IMR-90 (cell line): ENCODE results near the gene PEX6. TPM values are rescaled to one million over a fixed set of nuclear protein-coding genes. Genes with fewer than 3 reads are reported as not detected.

Experiments
- ATAC-seq: fragments of 200-7000 bp; cut with Tn5 transposase; 2 replicates; pipeline ENCODE4 v1.9.1; 2020; ENCODE audit warnings: low read depth, mild to moderate bottlenecking, moderate library complexity
- BruUV-seq: library from RNA; stranded (reverse); fragments of 400-500 nt; replicated peaks from 2 replicates; lab custom pipeline; 2021; lab: Mats Ljungman, UMichigan
- CTCF ChIA-PET: fragments of 300-600 bp; formaldehyde crosslinking; extraction: SDS; loops from one replicate; lab custom pipeline; 2021; ENCODE audit warnings: antibody characterized with exemption; lab: Yijun Ruan, JAX
- POLR2A ChIA-PET: fragments of 300-600 bp; sonication (Branson Sonifier 250); formaldehyde crosslinking; loops from one replicate; lab custom pipeline; 2022; ENCODE audit warnings: antibody characterized with exemption; ENCODE audit not compliant: unreplicated experiment; lab: Charles Lee
- DNase-seq: peaks from one replicate; pipeline ENCODE4 v3.0.0; 2013
- H2AFZ ChIP-seq: replicated peaks from 2 replicates; pipeline ENCODE3; 2013; ENCODE audit warnings: low read length, mild to moderate bottlenecking; ENCODE audit not compliant: poor library complexity
- H2AK5ac ChIP-seq: 2 replicates; pipeline ENCODE4 v1.6.1; 2013; ENCODE audit warnings: low read depth, low read length, inconsistent platforms
- H2AK9ac ChIP-seq: replicated peaks from 2 replicates; pipeline ENCODE3; 2013; ENCODE audit warnings: mild to moderate bottlenecking, low read depth, low read length, moderate library complexity; ENCODE audit not compliant: poor library complexity
- H2BK120ac ChIP-seq: 2 replicates; pipeline ENCODE4 v1.6.1; 2013; ENCODE audit warnings: low read depth, low read length, inconsistent platforms
- H2BK15ac ChIP-seq: 3 replicates; pipeline ENCODE4 v1.6.1; 2013; ENCODE audit warnings: low read depth, low read length, inconsistent platforms
- H2BK20ac ChIP-seq: 2 replicates; pipeline ENCODE4 v1.6.1; 2013; ENCODE audit warnings: low read depth, mild to moderate bottlenecking, inconsistent platforms, low read length, moderate library complexity
- H2BK5ac ChIP-seq: 2 replicates; pipeline ENCODE4 v1.6.1; 2013; ENCODE audit warnings: mild to moderate bottlenecking, low read depth, low read length, inconsistent platforms; ENCODE audit not compliant: poor library complexity, severe bottlenecking
- H3K14ac ChIP-seq: replicated peaks from 2 replicates; pipeline ENCODE4 v1.6.1; 2013; ENCODE audit warnings: low read depth, low read length, inconsistent platforms
- H3K18ac ChIP-seq: 2 replicates; pipeline ENCODE4 v1.6.1; 2013; ENCODE audit warnings: low read depth, low read length, control low read depth
- H3K23ac ChIP-seq: 2 replicates; pipeline ENCODE4 v1.6.1; 2013; ENCODE audit warnings: low read depth, low read length, inconsistent platforms
- H3K27ac ChIP-seq: 2 replicates; pipeline ENCODE4 v1.5.1; 2013; ENCODE audit warnings: mild to moderate bottlenecking, control low read depth, low read length; ENCODE audit not compliant: insufficient read depth
- H3K27me3 ChIP-seq: 2 replicates; pipeline ENCODE4 v1.6.1; 2013; ENCODE audit warnings: low read length; ENCODE audit not compliant: control insufficient read depth, insufficient read depth
- H3K36me3 ChIP-seq: 2 replicates; pipeline ENCODE4 v1.6.1; 2013; ENCODE audit warnings: low read length, mixed read lengths; ENCODE audit not compliant: control insufficient read depth, insufficient read depth
- H3K4ac ChIP-seq: 2 replicates; pipeline ENCODE4 v1.6.1; 2013; ENCODE audit warnings: low read depth, low read length, inconsistent platforms
- H3K4me1 ChIP-seq: 2 replicates; pipeline ENCODE4 v1.6.1; 2013; ENCODE audit warnings: low read length, mixed read lengths; ENCODE audit not compliant: control insufficient read depth, insufficient read depth
- H3K4me2 ChIP-seq: 2 replicates; pipeline ENCODE4 v1.6.1; 2013; ENCODE audit warnings: low read depth, mild to moderate bottlenecking, control low read depth, low read length, moderate library complexity
- H3K4me3 ChIP-seq: 2 replicates; pipeline ENCODE4 v1.5.1; 2013; ENCODE audit warnings: low read depth, mild to moderate bottlenecking, control low read depth, low read length, moderate library complexity; ENCODE audit not compliant: insufficient read depth
- H3K56ac ChIP-seq: 2 replicates; pipeline ENCODE4 v1.6.1; 2013; ENCODE audit warnings: low read length, inconsistent platforms; ENCODE audit not compliant: insufficient read depth; ENCODE audit errors: extremely low read depth
- H3K79me1 ChIP-seq, 2 experiments: 2 replicates each; pipeline ENCODE4 v1.6.1; 2013; ENCODE audit warnings: low read length in 2 of 2, inconsistent platforms in 1 of 2, low read depth in 1 of 2
- H3K9ac ChIP-seq: 2 replicates; pipeline ENCODE4 v1.6.1; 2013; ENCODE audit warnings: low read depth, low read length, control low read depth
- H3K9me1 ChIP-seq: 2 replicates; pipeline ENCODE4 v1.6.1; 2013; ENCODE audit warnings: low read length, inconsistent platforms; ENCODE audit not compliant: insufficient read depth
- H3K9me3 ChIP-seq: 2 replicates; pipeline ENCODE4 v1.6.1; 2013; ENCODE audit warnings: low read length; ENCODE audit not compliant: control insufficient read depth, insufficient read depth
- H4K20me1 ChIP-seq: 2 replicates; pipeline ENCODE4 v1.6.1; 2013; ENCODE audit warnings: low read length, inconsistent platforms; ENCODE audit not compliant: insufficient read depth
- H4K5ac ChIP-seq: 2 replicates; pipeline ENCODE4 v1.6.1; 2013; ENCODE audit warnings: mild to moderate bottlenecking, low read depth, low read length, control low read depth
- H4K8ac ChIP-seq, 2 experiments: 2 replicates each; pipeline ENCODE4 v1.6.1; 2013; ENCODE audit warnings: low read depth in 2 of 2, low read length in 2 of 2, control low read depth in 1 of 2, inconsistent platforms in 1 of 2
- H4K91ac ChIP-seq: 2 replicates; pipeline ENCODE4 v1.6.1; 2013; ENCODE audit warnings: low read depth, low read length, inconsistent platforms; ENCODE audit not compliant: insufficient read depth
- BHLHE40 ChIP-seq: fragments of 150-350 bp; IDR thresholded peaks from 2 replicates; pipeline ENCODE4 v1.6.1; 2016; ENCODE audit warnings: mild to moderate bottlenecking, low read depth, low read length
- CEBPB ChIP-seq: IDR thresholded peaks from 2 replicates; pipeline ENCODE4 v1.6.1; 2012; ENCODE audit warnings: low read depth, low read length, improper control_type of control experiment
- CHD1 ChIP-seq: IDR thresholded peaks from 2 replicates; pipeline ENCODE4 v1.6.1; 2012; ENCODE audit warnings: low read depth, low read length, improper control_type of control experiment
- FOS ChIP-seq: fragments of 150-350 bp; IDR thresholded peaks from 2 replicates; pipeline ENCODE4 v1.6.1; 2016; ENCODE audit warnings: low read depth, low read length
- MAFK ChIP-seq: IDR thresholded peaks from 2 replicates; pipeline ENCODE4 v1.6.1; 2012; ENCODE audit warnings: low read depth, low read length, improper control_type of control experiment
- MAZ ChIP-seq: IDR thresholded peaks from 2 replicates; pipeline ENCODE4 v1.6.1; 2012; ENCODE audit warnings: low read depth, mild to moderate bottlenecking, low read length, improper control_type of control experiment, moderate library complexity, borderline replicate concordance
- MXI1 ChIP-seq: IDR thresholded peaks from 2 replicates; pipeline ENCODE4 v1.6.1; 2012; ENCODE audit warnings: low read depth, mild to moderate bottlenecking, low read length, moderate library complexity, borderline replicate concordance
- NFE2L2 ChIP-seq: fragments of 150-350 bp; IDR thresholded peaks from 2 replicates; pipeline ENCODE4 v1.6.1; 2016; ENCODE audit warnings: low read depth, mild to moderate bottlenecking, low read length
- POLR2A ChIP-seq: IDR thresholded peaks from 2 replicates; pipeline ENCODE4 v1.6.1; 2012; ENCODE audit warnings: mild to moderate bottlenecking, low read depth, low read length
- RAD21 ChIP-seq: IDR thresholded peaks from 2 replicates; pipeline ENCODE4 v1.6.1; 2012; ENCODE audit warnings: low read length, improper control_type of control experiment
- RCOR1 ChIP-seq: IDR thresholded peaks from 2 replicates; pipeline ENCODE4 v1.6.1; 2012; ENCODE audit warnings: mild to moderate bottlenecking, low read length, improper control_type of control experiment; ENCODE audit not compliant: insufficient replicate concordance
- RFX5 ChIP-seq: IDR thresholded peaks from 2 replicates; pipeline ENCODE4 v1.8.0; 2012; ENCODE audit warnings: low read depth, mild to moderate bottlenecking, low read length, moderate library complexity
- SMC3 ChIP-seq: fragments of 150-350 bp; IDR thresholded peaks from 2 replicates; pipeline ENCODE4 v1.6.1; 2016; ENCODE audit warnings: low read depth, mild to moderate bottlenecking, antibody characterized with exemption, low read length, moderate library complexity
- WGBS, 2 experiments: methylation state at CpG; one replicate each; pipeline versions ENCODE4 v1.1.5 to v1.1.7; 2013; ENCODE audit warnings: missing lambda C conversion rate in 2 of 2; ENCODE audit not compliant: insufficient read length in 1 of 2; ENCODE audit errors: extremely low coverage in 2 of 2; 5-methylcytosine and 5-hydroxymethylcytosine counted together
- dilution Hi-C: fragments of 300-500 bp; cut with HindIII; formaldehyde crosslinking; loops from one replicate; pipeline ENCODE4 v1.14.3; 2018; ENCODE audit warnings: low sequenced_read_pairs; ENCODE audit not compliant: unreplicated experiment
- in situ Hi-C: fragments of 300-500 bp; cut with MboI; formaldehyde crosslinking; loops from 3 replicates; pipeline ENCODE4 v1.14.3; 2019; ENCODE audit warnings: low sequenced_read_pairs, inconsistent platforms, mixed read lengths
- intact Hi-C: fragments of 100-400 bp; cut with micrococcal nuclease; formaldehyde crosslinking; loops from 2 replicates; pipeline ENCODE4 v1.10.0; 2022
- polyA plus RNA-seq, 3 experiments: library from polyadenylated mRNA; depleted of rRNA; stranded (reverse); fragments of >200 nt; gene quantifications; 2 replicates each; pipeline ENCODE4 v1.2.3, GENCODE V29; 2012; ENCODE audit warnings: low replicate concordance in 1 of 3
- total RNA-seq: library from RNA; depleted of rRNA; stranded (reverse); fragments of >200 nt; gene quantifications from 2 replicates; pipeline ENCODE4 v1.2.3, GENCODE V29; 2012
- TF ChIP-seq, protein P1 (sequence below): fragments of 150-350 bp; IDR thresholded peaks from 2 replicates; pipeline ENCODE4 v1.6.1; 2016; ENCODE audit warnings: low read depth, mild to moderate bottlenecking, low read length, moderate library complexity, borderline replicate concordance
- TF ChIP-seq, protein P2 (sequence below): fragments of 150-350 bp; IDR thresholded peaks from 2 replicates; pipeline ENCODE4 v1.6.1; 2017; ENCODE audit warnings: mild to moderate bottlenecking, antibody characterized with exemption, low read length, low read depth
- TF ChIP-seq, protein P3 (sequence below): conservative IDR thresholded peaks from 2 replicates; pipeline ENCODE4 v1.5.1; 2012; ENCODE audit warnings: mild to moderate bottlenecking, low read depth, low read length, improper control_type of control experiment

Gene PEX6
- total and polyA plus RNA-seq, 2 of the 4 experiments (the other 2 are of a cell fraction), result 10.4 to 10.6 TPM

DNA sequence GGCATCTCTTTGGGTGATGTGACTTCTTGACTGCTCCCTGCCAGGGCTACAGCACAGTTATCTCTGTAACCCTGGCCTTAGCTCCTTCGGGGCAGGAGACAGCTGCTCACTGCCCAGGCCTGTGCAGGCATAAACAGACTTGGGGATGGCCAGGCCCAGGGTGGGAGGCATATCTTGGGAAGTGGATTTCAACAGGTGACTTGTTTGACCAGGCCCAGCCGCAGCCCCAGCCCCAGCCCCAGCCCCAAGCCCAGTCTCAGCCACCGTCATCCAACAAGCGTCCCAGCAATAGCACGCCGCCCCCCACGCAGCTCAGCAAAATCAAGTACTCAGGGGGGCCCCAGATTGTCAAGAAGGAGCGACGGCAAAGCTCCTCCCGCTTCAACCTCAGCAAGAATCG, 27.3 kb upstream of the PEX6 start:
- POLR2A ChIA-PET, result no interaction called here
- Histone ChIP-seq H4K20me1 (no peaks in the 10 kb centered on the region; the same call in 1 of the 2 replicates), H4K91ac (no peak overlapping the region), H2BK5ac (no peak overlapping the region), H4K8ac (no peak overlapping the region), H2AFZ (no peak overlapping the region), H3K27me3 (no peaks in the 10 kb centered on the region), H3K27ac (no peak overlapping the region), H3K9ac (no peak overlapping the region), H3K56ac (no peak overlapping the region), H3K4me1 (no peaks in the 10 kb centered on the region), H2AK5ac (no peak overlapping the region), H2BK15ac (no peak overlapping the region), H3K36me3 (peaks cover 48% of the 10 kb centered on the region), H3K79me1 (peaks cover 5 to 31% of the 10 kb centered on the region in 2 experiments; a peak in 3 of 4 replicates), H2BK20ac (no peak overlapping the region), H3K4me2 (no peak overlapping the region), H3K9me3 (no peaks in the 10 kb centered on the region), H2AK9ac (no peak overlapping the region), H3K4ac (no peak overlapping the region), H3K9me1 (no peaks in the 10 kb centered on the region), H4K5ac (no peak overlapping the region), H3K23ac (no peak overlapping the region), H2BK120ac (no peak overlapping the region), H3K14ac (no peak overlapping the region), H3K18ac (no peak overlapping the region), H3K4me3 (no peak overlapping the region)
- 95% methylated on average over 10 of the region's 11 CpGs; no CpG with 5 or more reads in 1 of the 2 experiments for WGBS, 2 experiments
- no peak for ATAC-seq
- no TSS peak for BruUV-seq
- TF ChIP-seq MAZ, result no peak
- TF ChIP-seq, protein P1, sequence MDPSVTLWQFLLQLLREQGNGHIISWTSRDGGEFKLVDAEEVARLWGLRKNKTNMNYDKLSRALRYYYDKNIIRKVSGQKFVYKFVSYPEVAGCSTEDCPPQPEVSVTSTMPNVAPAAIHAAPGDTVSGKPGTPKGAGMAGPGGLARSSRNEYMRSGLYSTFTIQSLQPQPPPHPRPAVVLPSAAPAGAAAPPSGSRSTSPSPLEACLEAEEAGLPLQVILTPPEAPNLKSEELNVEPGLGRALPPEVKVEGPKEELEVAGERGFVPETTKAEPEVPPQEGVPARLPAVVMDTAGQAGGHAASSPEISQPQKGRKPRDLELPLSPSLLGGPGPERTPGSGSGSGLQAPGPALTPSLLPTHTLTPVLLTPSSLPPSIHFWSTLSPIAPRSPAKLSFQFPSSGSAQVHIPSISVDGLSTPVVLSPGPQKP, result no peak
- no peak for TF ChIP-seq RFX5
- TF ChIP-seq, protein P2, sequence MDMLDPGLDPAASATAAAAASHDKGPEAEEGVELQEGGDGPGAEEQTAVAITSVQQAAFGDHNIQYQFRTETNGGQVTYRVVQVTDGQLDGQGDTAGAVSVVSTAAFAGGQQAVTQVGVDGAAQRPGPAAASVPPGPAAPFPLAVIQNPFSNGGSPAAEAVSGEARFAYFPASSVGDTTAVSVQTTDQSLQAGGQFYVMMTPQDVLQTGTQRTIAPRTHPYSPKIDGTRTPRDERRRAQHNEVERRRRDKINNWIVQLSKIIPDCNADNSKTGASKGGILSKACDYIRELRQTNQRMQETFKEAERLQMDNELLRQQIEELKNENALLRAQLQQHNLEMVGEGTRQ, result no peak
- no peak for TF ChIP-seq MXI1
- TF ChIP-seq CEBPB, result no peak
- no peak for TF ChIP-seq FOS
- no peak for TF ChIP-seq SMC3
- TF ChIP-seq CHD1, result no peak
- TF ChIP-seq, protein P3, sequence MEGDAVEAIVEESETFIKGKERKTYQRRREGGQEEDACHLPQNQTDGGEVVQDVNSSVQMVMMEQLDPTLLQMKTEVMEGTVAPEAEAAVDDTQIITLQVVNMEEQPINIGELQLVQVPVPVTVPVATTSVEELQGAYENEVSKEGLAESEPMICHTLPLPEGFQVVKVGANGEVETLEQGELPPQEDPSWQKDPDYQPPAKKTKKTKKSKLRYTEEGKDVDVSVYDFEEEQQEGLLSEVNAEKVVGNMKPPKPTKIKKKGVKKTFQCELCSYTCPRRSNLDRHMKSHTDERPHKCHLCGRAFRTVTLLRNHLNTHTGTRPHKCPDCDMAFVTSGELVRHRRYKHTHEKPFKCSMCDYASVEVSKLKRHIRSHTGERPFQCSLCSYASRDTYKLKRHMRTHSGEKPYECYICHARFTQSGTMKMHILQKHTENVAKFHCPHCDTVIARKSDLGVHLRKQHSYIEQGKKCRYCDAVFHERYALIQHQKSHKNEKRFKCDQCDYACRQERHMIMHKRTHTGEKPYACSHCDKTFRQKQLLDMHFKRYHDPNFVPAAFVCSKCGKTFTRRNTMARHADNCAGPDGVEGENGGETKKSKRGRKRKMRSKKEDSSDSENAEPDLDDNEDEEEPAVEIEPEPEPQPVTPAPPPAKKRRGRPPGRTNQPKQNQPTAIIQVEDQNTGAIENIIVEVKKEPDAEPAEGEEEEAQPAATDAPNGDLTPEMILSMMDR, result no peak
- no peak for TF ChIP-seq BHLHE40
- no peak for TF ChIP-seq NFE2L2
- no peak for TF ChIP-seq RCOR1
- no peak for TF ChIP-seq MAFK
- no peak for TF ChIP-seq POLR2A
- no peak for TF ChIP-seq RAD21
- intact Hi-C loops, result no loop called here
- dilution Hi-C loops, result no loop called here
- DNase-seq, result no peak
- CTCF ChIA-PET, result interaction anchor here (1.2 kb wide), 1 partner anchor 15 kb away, joined by 3 read pairs; no protein-coding TSS in a partner anchor
- in situ Hi-C loops, result no loop called here
